HG03135 (cell line): ENCODE data around the gene NUPR2.
"Not testable (repeated sequence)": the region's sequence is repeated elsewhere in the genome, so short reads cannot be mapped to it uniquely, and the experiment has no call there.

Experiments used
- ATAC-seq: cut with Tn5 transposase; IDR thresholded peaks from one replicate; pipeline ENCODE4 v1.9.1; 2021; ENCODE audit warnings: mild to moderate bottlenecking, moderate library complexity; ENCODE audit not compliant: unreplicated experiment

The NUPR2 gene

DNA sequence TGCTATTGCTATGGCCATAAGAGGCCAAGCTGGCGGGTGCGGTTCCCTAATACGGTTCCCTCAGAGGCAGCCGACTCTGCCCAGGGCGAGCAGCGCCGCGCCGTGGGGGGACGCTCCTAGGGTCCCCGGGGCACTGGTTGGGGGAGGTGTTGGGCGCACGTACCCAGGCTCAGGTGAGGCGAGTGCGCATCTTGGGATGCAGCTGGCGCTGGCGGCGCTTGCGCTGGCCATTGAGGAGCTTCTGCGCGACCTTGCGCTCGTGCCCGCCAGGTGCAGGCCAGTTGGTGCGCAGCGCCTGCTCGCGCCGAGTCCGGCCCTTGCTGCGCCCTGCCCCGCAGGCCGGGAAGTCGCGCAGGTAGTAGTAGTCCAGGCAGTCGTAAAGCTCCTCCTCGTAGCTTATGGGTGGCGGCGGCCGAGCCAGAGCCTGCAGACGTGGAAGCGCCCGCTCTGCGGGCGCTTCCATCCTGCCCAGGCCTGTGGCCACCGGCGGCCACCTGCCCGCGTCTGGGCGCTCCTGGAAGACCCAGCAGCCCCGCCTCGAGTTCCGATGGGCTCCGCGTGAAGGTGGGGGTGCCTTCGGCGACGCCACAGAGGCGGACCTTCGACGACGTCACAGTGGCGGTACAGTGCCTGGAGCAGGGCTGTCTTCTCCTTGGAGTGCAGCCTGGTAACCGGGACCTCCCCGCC, at the start of gene NUPR2:
TSS of gene NUPR2 (minus strand) at position 566 of the 687 bp plus-strand sequence. CDS start at position 463, 103 bp downstream.
- no peak for ATAC-seq

- ATAC-seq = no peak
These were observed 41.1 kb upstream of the NUPR2 start for GRCh38 chr7:56157238-56157790.

GRCh38 chr7:56131062-56131461, 14.8 kb upstream of the NUPR2 start:
- ATAC-seq = not testable (repeated sequence)

- ATAC-seq = no peak
These were observed 11.2 kb upstream of the NUPR2 start for GRCh38 chr7:56127241-56127975.

DNA sequence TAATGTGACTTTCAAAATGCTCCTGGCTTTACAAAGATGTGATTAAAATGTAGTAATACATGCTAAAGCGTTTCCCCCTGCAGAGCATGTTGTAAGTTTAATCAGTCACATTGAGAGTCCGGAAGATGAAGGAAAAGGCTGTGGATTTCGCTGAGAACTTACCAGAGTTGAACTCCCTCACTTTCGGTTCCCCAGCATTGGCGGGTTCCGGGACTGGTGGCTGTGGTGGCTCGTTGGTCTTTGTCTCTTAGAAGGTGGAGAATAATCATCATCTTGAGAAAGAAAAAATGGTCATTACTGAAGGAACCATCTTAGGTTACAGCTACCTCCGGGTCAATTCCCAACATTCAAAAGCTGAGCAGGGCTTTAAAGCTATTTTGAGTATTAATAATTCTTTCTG, 9.6 kb upstream of the NUPR2 start:
- no peak for ATAC-seq

- no peak for ATAC-seq
These were observed 8.8 kb upstream of the NUPR2 start for GRCh38 chr7:56124981-56125380.

- ATAC-seq = no peak
These were observed 5.2 kb upstream of the NUPR2 start for GRCh38 chr7:56121440-56121839.

- ATAC-seq = not testable (repeated sequence)
These were observed 4.0 kb downstream of the NUPR2 start for GRCh38 chr7:56112244-56112643.

GRCh38 chr7:56110611-56111010, 5.6 kb downstream of the NUPR2 start:
- ATAC-seq = no peak

DNA sequence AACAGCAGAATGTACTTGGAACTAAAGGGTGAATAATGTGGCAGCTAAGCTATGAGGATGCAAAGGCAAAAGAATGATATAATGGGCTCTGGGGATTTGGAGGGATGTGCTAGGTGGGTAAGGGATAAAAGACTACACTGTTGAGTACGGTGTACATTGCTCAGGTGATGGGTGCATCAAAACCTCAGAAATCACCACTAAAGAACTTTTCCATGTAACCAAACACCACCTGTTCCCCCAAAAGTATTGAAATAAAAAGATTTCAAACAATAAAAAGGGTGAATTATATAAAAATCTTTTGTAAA, 8.3 kb downstream of the NUPR2 start:
- no peak for ATAC-seq

- peak; percentile 100 for ATAC-seq
These were observed 9.8 kb downstream of the NUPR2 start, which contains the start of gene CHCHD2 for GRCh38 chr7:56106108-56107073. CHCHD2 (minus strand) TSS chr7:56106476; CDS start chr7:56106413, 63 bp downstream.

DNA sequence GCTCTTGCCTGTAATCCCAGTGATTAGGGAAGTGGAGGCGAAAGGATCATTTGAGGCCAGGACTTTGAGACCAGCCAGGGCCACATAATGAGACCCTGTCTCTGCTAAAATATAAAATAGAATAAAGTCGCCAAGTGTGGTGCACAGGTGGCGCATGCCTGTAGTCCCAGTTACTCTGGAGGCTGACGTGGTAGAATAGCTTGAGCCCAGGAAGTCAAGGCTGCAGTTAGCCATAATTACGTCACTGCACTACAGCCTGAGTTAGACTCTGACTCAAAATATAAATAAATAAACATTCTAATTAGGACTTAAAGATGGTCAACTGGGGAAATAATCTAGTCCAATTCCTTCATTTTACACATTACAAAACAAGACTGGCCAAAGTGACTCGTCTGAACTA, 10.7 kb downstream of the NUPR2 start:
- no peak for ATAC-seq

GRCh38 chr7:56104138-56104537, 12.1 kb downstream of the NUPR2 start:
- not testable (repeated sequence) for ATAC-seq

DNA sequence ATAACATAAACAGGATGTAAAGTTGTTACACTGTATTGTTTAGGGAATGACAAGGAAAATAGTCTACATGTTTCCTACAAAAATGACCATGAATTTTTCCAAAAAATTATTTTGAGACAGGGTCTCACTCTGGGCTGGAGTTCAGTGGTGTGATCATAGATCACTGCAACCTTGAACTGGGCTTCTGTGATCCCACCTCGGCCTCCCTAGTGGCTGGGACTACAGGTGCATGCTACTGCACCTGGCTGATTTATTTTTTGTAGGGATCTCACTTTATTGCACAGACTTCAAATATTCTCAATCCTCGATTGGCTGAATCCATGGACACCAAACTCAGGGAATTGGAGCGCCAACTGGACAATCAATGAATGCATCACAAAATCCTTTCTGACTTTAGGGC, 16.6 kb downstream of the NUPR2 start:
- no peak for ATAC-seq

DNA sequence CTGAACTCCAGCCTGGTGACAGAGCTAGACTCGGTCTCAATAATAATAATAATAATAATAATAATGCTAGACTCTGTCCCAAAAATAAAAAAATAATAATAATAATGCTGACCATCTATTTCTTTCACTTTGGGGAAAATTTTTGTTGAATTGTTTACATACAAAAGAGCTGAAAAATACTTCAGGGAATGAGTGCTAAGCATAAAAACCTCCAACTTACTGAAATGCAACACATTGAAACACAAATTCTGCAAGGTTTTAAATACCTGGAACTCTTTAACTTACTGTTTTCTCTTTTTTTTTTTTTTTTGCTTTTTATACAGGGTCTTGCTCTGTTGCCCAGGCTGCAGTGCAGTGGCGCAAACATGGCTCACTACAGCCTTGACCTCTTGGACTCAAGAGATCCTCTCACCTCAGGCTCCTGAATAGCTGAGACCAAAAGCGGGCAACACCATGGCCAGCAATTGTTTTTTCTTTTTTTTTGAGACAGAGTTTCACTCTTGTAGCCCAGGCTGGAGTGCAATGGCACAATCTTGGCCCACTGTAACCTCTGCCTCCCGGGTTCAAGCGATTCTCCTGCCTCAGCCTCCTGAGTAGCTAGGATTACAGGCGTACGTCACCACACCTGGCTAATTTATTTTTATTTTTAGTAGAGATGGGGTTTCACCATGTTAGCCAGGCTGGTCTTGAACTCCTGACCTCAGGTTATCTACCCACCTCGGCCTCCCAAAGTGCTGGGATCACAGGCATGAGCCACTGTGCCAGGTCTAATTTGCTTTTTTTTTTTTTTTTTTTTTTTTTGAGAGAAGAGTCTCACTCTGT, 17.8 kb downstream of the NUPR2 start:
- ATAC-seq = not testable (repeated sequence)

DNA sequence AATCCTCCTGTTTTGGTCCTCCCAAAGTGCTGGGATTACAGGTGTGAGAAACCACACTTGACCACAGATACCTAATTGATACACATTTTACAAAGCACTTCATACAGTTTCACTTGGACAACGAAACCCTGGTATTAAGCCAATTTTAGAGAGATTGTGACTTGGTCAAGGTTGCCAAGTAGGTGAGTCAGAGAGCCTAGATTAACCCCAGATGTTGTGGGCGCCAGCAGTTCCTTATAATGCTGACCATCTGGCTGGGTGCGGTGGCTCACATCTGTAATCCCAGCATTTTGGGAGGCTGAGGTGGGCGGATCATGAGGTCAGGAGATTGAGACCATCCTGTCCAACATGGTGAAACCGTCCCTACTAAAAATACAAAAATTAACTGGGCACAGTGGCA, 18.5 kb downstream of the NUPR2 start:
- ATAC-seq = no peak

GRCh38 chr7:56092789-56093531, 23.3 kb downstream of the NUPR2 start, which contains the start of gene PHKG1:
PHKG1 (minus strand) TSS chr7:56092952; CDS start chr7:56088941, 4,011 bp downstream.
- no peak for ATAC-seq

- ATAC-seq = not testable (repeated sequence)
These were observed 23.8 kb downstream of the NUPR2 start for GRCh38 chr7:56092388-56092787.

DNA sequence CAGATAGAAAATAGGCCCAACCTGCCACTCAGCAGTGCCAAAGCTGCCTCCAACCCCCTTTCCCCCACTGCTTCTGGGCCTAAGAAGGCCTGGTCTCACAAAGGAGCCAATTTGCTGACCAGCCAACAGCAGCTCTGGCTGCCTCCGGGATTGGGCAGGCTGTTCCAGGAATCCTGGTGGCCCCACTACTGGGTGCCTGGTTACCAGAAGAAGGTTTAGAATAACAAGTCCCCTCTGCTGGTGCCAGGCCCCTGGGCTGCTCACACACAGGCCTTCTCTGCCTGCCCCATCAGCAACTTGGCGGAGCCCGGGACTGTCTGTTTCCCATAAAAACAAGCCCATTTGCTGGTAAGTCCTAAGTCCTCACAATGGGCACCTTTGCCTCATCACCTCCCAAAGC, 24.6 kb downstream of the NUPR2 start:
- no peak for ATAC-seq
